ENCODE data around the gene TSSK1B.
"Not testable (repeated sequence)": the region's sequence is repeated elsewhere in the genome, so short reads cannot be mapped to it uniquely, and the experiment has no call there.

The TSSK1B gene, protein sequence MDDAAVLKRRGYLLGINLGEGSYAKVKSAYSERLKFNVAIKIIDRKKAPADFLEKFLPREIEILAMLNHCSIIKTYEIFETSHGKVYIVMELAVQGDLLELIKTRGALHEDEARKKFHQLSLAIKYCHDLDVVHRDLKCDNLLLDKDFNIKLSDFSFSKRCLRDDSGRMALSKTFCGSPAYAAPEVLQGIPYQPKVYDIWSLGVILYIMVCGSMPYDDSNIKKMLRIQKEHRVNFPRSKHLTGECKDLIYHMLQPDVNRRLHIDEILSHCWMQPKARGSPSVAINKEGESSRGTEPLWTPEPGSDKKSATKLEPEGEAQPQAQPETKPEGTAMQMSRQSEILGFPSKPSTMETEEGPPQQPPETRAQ

GRCh38 chr5:113434889-113435288 lies at the start of gene TSSK1B:
Gene TSSK1B, minus strand, starts transcription at chr5:113434989. Its CDS starts 150 bp downstream, at chr5:113434839.
- FAIRE-seq (no peak), DNase-seq (ENCODE audit: extremely low spot score, insufficient read length, low read depth) (no peak)

GRCh38 chr5:113480243-113480642 lies 45.5 kb upstream of the TSSK1B start:
- DNase-seq (ENCODE audit: extremely low spot score, insufficient read length, low read depth) (no peak), FAIRE-seq (no peak)

- FAIRE-seq (no peak), DNase-seq (ENCODE audit: extremely low spot score, insufficient read length, low read depth) (no peak)
Observed at GRCh38 chr5:113478691-113479090, 43.9 kb upstream of the TSSK1B start.

DNA sequence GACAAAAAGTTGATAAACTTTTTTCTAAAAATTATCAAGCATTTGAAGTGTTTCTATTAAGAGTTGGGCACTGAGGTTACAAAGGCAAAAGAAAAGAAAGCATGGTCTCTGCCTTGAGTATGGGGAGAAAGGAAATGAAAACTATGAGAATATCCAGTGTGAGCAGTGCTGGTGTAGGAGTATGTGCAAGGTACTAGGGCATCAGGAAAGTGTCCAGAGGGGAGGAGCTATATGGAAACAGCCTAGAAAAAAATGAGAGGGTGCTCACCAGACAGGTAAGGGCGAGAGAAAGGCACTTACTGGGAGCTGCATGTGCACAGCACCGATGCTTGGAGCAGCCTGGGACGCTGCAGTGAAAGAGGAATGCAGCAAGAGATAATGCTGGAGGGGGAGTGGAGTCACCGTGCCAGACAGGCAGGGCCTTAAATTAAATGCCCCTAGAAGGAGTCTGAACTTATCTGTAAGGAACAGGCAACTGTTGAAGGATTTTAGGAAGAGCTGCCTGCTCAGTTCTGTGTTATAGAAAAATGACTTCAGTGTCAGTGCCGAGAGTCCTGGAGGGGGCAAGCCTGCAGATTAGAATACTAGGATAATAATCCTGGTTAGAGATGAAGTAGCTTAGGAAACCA lies 39.4 kb upstream of the TSSK1B start:
- DNase-seq (ENCODE audit: extremely low spot score, insufficient read length, low read depth) (no peak), FAIRE-seq (no peak)

- DNase-seq (ENCODE audit: extremely low spot score, insufficient read length, low read depth) (no peak), FAIRE-seq (no peak)
Observed at GRCh38 chr5:113463032-113463431, 28.2 kb upstream of the TSSK1B start.

DNA sequence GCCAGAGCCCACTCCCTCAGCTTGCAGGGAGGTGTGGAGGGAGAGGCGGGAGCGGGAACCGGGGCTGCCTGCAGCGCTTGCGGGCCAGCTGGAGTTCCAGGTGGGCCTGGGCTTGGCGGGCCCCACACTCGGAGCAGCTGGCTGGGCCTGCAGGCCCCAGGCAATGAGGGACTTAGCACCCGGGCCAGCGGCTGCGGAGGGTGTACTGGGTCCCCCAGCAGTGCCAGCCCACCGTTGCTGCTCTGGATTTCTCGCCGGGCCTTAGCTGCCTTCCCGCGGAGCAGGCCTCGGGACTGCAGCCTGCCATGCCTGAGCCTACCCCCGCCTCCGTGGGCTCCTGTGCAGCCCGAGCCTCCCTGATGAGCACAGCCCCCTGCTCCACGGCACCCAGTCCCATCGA lies 22.3 kb upstream of the TSSK1B start:
- not testable (repeated sequence) for FAIRE-seq; DNase-seq (ENCODE audit: extremely low spot score, insufficient read length, low read depth)

DNA sequence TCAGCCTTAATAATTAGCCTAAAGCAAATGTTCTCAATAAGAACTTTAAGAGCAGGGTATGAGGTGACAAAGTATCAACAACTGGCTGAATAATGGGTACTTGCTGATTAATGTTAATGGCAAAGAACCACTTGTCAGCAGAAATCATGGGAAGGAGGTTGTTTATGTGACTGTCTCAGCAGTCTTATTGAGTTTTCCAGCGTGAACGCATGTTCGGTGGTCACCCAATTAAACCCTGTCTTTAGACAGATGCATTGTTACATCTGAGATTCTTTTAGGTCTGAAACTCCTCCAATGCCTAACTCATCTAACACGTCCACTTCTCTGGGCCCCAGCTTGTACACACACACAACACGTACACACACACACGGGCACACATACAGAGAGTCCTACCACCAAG lies 18.2 kb upstream of the TSSK1B start:
- no peak for DNase-seq (ENCODE audit: extremely low spot score, insufficient read length, low read depth)
- no peak for FAIRE-seq

DNA sequence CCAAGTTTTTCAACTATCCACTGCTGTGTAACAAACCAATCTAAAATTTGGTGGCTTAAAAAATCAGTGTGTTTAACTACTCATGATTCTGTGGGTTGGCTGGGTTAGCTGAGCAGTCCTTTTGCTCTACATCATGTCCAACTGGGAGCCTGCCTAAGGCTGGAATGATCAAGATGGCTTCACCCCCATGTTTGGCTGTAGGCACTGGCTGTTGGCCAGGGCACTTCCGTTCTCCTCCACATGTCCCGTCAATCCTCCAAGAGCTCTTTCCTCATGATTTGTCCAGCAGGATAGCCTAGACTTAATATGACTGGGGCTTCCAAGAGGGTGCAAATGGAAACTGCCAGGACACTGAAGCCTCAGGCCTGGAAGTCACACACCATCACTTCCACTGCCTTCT lies 17.0 kb upstream of the TSSK1B start:
- FAIRE-seq, result no peak
- no peak for DNase-seq (ENCODE audit: extremely low spot score, insufficient read length, low read depth)

GRCh38 chr5:113450929-113451328 lies 16.1 kb upstream of the TSSK1B start:
- FAIRE-seq (no peak), DNase-seq (ENCODE audit: extremely low spot score, insufficient read length, low read depth) (no peak)

GRCh38 chr5:113450462-113450861 lies 15.7 kb upstream of the TSSK1B start:
- FAIRE-seq, result no peak
- no peak for DNase-seq (ENCODE audit: extremely low spot score, insufficient read length, low read depth)

DNA sequence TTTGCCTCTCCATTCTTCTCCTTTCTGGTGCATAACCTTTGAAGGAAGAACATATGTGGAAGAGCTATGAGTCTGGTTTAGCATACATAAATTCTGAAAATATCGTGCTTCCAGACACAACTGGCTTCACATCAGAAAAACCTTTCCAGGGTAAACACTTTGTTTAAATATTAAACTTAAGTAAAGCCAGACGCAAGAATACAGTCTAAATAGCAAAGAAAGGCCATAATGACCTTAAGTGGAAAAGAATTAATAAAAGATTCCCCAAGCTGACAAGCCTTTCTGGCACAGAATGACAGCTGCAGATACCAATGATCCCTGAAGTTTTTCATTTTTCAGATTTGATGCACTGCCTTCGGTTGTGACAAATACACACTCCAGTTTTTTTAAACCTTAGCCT lies 13.5 kb upstream of the TSSK1B start:
- DNase-seq (ENCODE audit: extremely low spot score, insufficient read length, low read depth) (no peak), FAIRE-seq (no peak)

DNA sequence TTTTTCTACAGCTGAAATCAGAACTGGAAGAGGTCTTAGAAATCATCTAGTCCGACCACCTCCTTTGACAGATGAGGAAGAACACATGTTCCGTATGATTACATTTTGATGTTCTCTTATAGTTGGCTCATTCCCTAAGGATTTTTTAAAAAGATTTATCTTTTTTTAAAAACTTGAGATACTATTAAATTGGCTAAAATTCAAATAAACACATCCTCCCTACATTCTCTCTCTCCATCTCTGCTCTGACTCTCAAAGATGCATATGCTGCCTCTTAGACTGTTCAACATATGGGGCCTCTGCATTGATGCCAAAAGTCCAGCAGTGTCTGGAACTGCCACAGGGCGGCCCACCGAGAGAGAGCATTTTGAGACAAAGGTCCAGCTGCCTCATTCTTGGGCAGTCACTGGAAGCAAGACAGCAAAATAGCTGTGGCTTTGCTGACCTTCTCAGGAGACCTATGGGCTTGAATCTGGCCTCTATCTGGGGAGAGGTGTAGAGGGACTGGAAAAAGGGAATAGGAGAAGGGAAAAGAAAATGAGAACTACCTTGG lies 12.8 kb upstream of the TSSK1B start:
- no peak for FAIRE-seq
- no peak for DNase-seq (ENCODE audit: extremely low spot score, insufficient read length, low read depth)

- no peak for FAIRE-seq
- no peak for DNase-seq (ENCODE audit: extremely low spot score, insufficient read length, low read depth)
Observed at GRCh38 chr5:113446358-113446927, 11.7 kb upstream of the TSSK1B start.

GRCh38 chr5:113437111-113437510 lies 2.3 kb upstream of the TSSK1B start:
- DNase-seq (ENCODE audit: extremely low spot score, insufficient read length, low read depth) (no peak), FAIRE-seq (no peak)

GRCh38 chr5:113435575-113435974 lies 786 bp upstream of the TSSK1B start:
- FAIRE-seq, result no peak
- DNase-seq (ENCODE audit: extremely low spot score, insufficient read length, low read depth), result no peak

DNA sequence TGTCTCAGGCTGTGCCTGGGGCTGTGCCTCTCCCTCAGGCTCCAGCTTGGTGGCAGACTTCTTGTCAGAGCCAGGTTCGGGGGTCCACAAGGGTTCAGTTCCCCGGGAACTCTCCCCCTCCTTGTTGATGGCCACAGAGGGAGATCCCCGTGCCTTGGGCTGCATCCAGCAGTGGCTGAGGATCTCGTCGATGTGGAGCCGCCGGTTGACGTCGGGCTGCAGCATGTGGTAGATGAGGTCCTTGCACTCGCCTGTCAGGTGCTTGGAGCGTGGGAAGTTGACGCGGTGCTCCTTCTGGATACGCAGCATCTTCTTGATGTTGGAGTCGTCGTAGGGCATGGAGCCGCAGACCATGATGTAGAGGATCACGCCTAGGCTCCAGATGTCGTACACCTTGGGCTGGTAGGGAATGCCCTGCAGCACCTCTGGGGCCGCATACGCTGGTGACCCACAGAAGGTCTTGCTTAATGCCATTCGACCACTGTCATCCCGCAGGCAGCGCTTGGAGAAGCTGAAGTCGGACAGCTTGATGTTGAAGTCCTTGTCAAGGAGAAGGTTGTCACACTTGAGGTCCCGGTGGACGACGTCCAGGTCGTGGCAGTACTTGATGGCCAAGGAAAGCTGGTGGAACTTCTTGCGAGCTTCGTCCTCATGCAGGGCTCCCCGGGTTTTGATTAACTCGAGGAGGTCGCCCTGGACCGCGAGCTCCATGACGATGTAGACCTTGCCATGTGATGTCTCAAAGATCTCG lies 752 bp downstream of the TSSK1B start:
- no peak for FAIRE-seq
- DNase-seq (ENCODE audit: extremely low spot score, insufficient read length, low read depth), result no peak

DNA sequence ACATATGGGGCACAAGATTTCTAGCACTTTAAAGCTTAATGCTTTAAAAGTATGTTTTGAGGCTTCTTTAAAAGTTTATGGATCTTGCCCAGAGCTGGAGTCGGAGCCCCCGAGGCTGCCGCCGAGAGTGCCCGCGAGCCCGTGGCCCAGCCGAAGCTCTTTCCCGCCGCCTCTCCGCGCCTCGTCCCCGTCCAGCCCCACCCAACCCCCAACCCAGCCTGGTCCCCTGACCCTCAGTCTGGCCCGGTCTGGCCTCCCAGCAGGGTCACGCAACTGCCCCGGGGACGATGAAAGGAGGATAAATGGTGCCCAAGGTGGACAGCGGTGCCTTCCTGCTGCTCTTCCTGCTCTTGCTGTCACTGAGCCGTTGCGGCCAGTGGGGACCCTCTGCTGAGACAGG lies 1.7 kb downstream of the TSSK1B start:
- no peak for DNase-seq (ENCODE audit: extremely low spot score, insufficient read length, low read depth)
- FAIRE-seq, result no peak

GRCh38 chr5:113427871-113428574 lies 6.8 kb downstream of the TSSK1B start:
- FAIRE-seq, result no peak

GRCh38 chr5:113425909-113426308 lies 8.9 kb downstream of the TSSK1B start:
- DNase-seq (ENCODE audit: extremely low spot score, insufficient read length, low read depth) (no peak), FAIRE-seq (no peak)

More at GRCh38 chr5:113427871-113428574, 6.8 kb downstream of the TSSK1B start:
- no peak for DNase-seq (ENCODE audit: extremely low spot score, insufficient read length, low read depth)

DNA sequence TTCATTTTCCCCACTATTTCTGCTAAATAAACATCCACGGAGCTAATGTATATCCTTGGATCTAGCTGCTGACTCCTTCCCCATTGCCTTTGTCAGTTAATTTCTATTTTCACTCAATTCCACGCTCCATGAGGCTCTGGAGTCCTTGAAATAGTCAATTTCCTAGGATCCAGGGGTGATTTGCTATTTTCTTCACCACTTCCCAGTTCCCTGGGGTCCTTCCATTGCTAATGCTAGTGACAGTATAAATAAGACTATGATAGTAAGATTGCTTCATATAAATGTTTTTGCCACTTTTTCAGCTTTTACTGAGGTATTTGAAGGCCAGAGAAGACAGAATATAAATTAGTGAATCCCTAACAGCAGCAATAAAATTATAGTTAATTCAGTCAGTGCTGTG lies 13.1 kb downstream of the TSSK1B start:
- no peak for DNase-seq (ENCODE audit: extremely low spot score, insufficient read length, low read depth)
- FAIRE-seq, result no peak
